Measurements from ENCODE around the gene DOCK2.

- TF ChIP-seq MCM3 (IDR thresholded peaks at IDR 0.05) (no peak), NBN (IDR thresholded peaks at IDR 0.05; ENCODE audit: low read depth) (no peak), POLR2A (conservative IDR thresholded peaks at IDR 0.05) (no peak), HCFC1 (IDR thresholded peaks at IDR 0.05; ENCODE audit: low read depth, low read length) (no peak), BDP1 (IDR thresholded peaks at IDR 0.05; ENCODE audit: insufficient read depth, insufficient read length) (no peak), USF2 (CRISPR knock-in tag; IDR thresholded peaks at IDR 0.05) (peak; percentile 80), SMAD4 (CRISPR knock-in tag; conservative IDR thresholded peaks at IDR 0.05) (no peak), TEAD2 (tag; IDR thresholded peaks at IDR 0.05) (no peak), RAD51 (IDR thresholded peaks at IDR 0.05; ENCODE audit: borderline replicate concordance, low read depth) (peak; percentile 25; the same call in 1 of the 2 replicates), ZNF77 (CRISPR knock-in tag; IDR thresholded peaks at IDR 0.05) (no peak)
Observed at GRCh38 chr5:169767938-169768337, 130.9 kb downstream of the DOCK2 start.

All from K562 (cell line).